Endothelial cell of umbilical vein (primary cell): ENCODE measurements around the gene GNAQ. TPM values are rescaled to one million over a fixed set of nuclear protein-coding genes. Genes with fewer than 3 reads are reported as not detected.

Source experiments
- BruUV-seq: library from RNA; stranded (reverse); fragments of 400-500 nt; replicated peaks from 2 replicates; lab custom pipeline; 2021; lab: Mats Ljungman, UMichigan
- CTCF ChIA-PET: fragments of 300-600, 350-600 bp; sonication (Branson Sonifier 250); formaldehyde crosslinking; loops from one replicate; lab custom pipeline; 2021; ENCODE audit warnings: antibody characterized with exemption, inconsistent platforms; lab: Charles Lee
- POLR2A ChIA-PET: fragments of 300-600, 350-600 bp; sonication (Branson Sonifier 250); formaldehyde crosslinking; loops from one replicate; lab custom pipeline; 2021; ENCODE audit warnings: antibody characterized with exemption, inconsistent platforms; lab: Charles Lee
- DNase-seq: peaks from one replicate; pipeline ENCODE4 v3.0.0-alpha.2; 2011; ENCODE audit warnings: low read depth, low spot score
- FAIRE-seq: peaks from 2 replicates; lab custom pipeline; 2011; peaks lifted over from hg19 to GRCh38; lab: Jason Lieb, UNC
- H2AFZ ChIP-seq: 2 replicates; pipeline ENCODE4 v1.6.0; 2012; ENCODE audit warnings: low read depth, low read length, control low read depth, inconsistent platforms
- H3K27ac ChIP-seq: 2 replicates; pipeline ENCODE4 v1.5.1; 2011; ENCODE audit warnings: low read depth, mild to moderate bottlenecking, control low read depth, low read length, moderate library complexity; ENCODE audit not compliant: insufficient read depth
- H3K27me3 ChIP-seq, 2 experiments: 2 replicates each; pipeline versions ENCODE4 v1.6.0 to v1.6.1; 2011; ENCODE audit warnings: low read length in 2 of 2, mixed read lengths in 1 of 2; ENCODE audit not compliant: control insufficient read depth in 2 of 2, insufficient read depth in 2 of 2
- H3K36me3 ChIP-seq, 2 experiments: 2 replicates in 1 of 2; 3 replicates in 1 of 2; pipeline ENCODE4 v1.5.1; 2011; ENCODE audit warnings: low read length in 2 of 2, mild to moderate bottlenecking in 1 of 2, moderate library complexity in 1 of 2; ENCODE audit not compliant: control insufficient read depth in 2 of 2, insufficient read depth in 2 of 2; ENCODE audit errors: extremely low read depth in 1 of 2
- H3K4me1 ChIP-seq: 3 replicates; pipeline ENCODE4 v1.5.1; 2011; ENCODE audit warnings: mild to moderate bottlenecking, low read length; ENCODE audit not compliant: control insufficient read depth, insufficient read depth; ENCODE audit errors: extremely low read depth
- H3K4me2 ChIP-seq: 2 replicates; pipeline ENCODE4 v1.6.1; 2011; ENCODE audit warnings: low read length, control low read depth, mixed read lengths; ENCODE audit not compliant: insufficient read depth
- H3K4me3 ChIP-seq, 3 experiments: fragments of 200-600 bp in 1 of 3; sonication (generic), shearing (Covaris generic) in 1 of 3; replicated peaks in 1 of 3; 2 replicates each; pipeline ENCODE4 v1.5.1; 2011 to 2016; ENCODE audit warnings: control low read depth in 3 of 3, low read length in 3 of 3, mild to moderate bottlenecking in 2 of 3, inconsistent platforms in 1 of 3, low read depth in 1 of 3, moderate library complexity in 1 of 3; ENCODE audit not compliant: insufficient read depth in 1 of 3
- H3K79me2 ChIP-seq: 2 replicates; pipeline ENCODE4 v1.6.0; 2012; ENCODE audit warnings: low read length, inconsistent platforms; ENCODE audit not compliant: control insufficient read depth, insufficient read depth
- H3K9ac ChIP-seq: replicated peaks from 2 replicates; pipeline ENCODE3; 2011; ENCODE audit warnings: low read length, control low read depth; ENCODE audit not compliant: insufficient read depth; ENCODE audit errors: extremely low read depth
- H3K9me1 ChIP-seq: replicated peaks from 3 replicates; pipeline ENCODE4 v1.6.0; 2011; ENCODE audit warnings: mild to moderate bottlenecking, low read length; ENCODE audit not compliant: control insufficient read depth, insufficient read depth; ENCODE audit errors: extremely low read depth
- H3K9me3 ChIP-seq: replicated peaks from 2 replicates; pipeline ENCODE4 v1.5.1; 2012; ENCODE audit warnings: low read length, inconsistent platforms; ENCODE audit not compliant: control insufficient read depth, insufficient read depth
- H4K20me1 ChIP-seq: replicated peaks from 2 replicates; pipeline ENCODE3; 2011; ENCODE audit warnings: mild to moderate bottlenecking, low read length; ENCODE audit not compliant: control insufficient read depth, insufficient read depth; ENCODE audit errors: extremely low read depth
- CTCF ChIP-seq, 2 donors: IDR thresholded peaks; 1 replicate in 1 of 2; 2 replicates in 1 of 2; pipeline ENCODE4 v1.5.1; 2011; ENCODE audit warnings: low read length in 2 of 2, mild to moderate bottlenecking in 2 of 2, moderate library complexity in 2 of 2, control low read depth in 1 of 2, inconsistent platforms in 1 of 2, low read depth in 1 of 2; ENCODE audit not compliant: insufficient read depth in 1 of 2; ENCODE audit errors: extremely low read depth in 1 of 2
- EZH2 ChIP-seq: IDR thresholded peaks from 2 replicates; pipeline ENCODE4 v1.6.1; 2012; ENCODE audit warnings: borderline replicate concordance, low read depth, mild to moderate bottlenecking, moderate library complexity, low read length, inconsistent platforms; ENCODE audit not compliant: severe bottlenecking
- FOS ChIP-seq: IDR thresholded peaks from 2 replicates; pipeline ENCODE4 v1.6.1; 2011; ENCODE audit warnings: mild to moderate bottlenecking, low read length, moderate library complexity, borderline replicate concordance; ENCODE audit not compliant: insufficient read depth
- GATA2 ChIP-seq: IDR thresholded peaks from 2 replicates; pipeline ENCODE4 v1.7.0; 2011; ENCODE audit warnings: low read depth, mild to moderate bottlenecking, moderate library complexity, mixed read lengths, low read length; ENCODE audit not compliant: insufficient read length, insufficient read depth
- JUN ChIP-seq: IDR thresholded peaks from 2 replicates; pipeline ENCODE4 v1.6.1; 2011; ENCODE audit warnings: borderline replicate concordance, low read depth; ENCODE audit not compliant: insufficient read length, insufficient read depth
- MAX ChIP-seq: IDR thresholded peaks from 2 replicates; pipeline ENCODE4 v1.6.1; 2011; ENCODE audit not compliant: insufficient read depth, insufficient read length
- MYC ChIP-seq: IDR thresholded peaks from one replicate; pipeline ENCODE4 v1.6.1; 2011; ENCODE audit warnings: mild to moderate bottlenecking, low read depth, low read length
- POLR2A ChIP-seq: IDR thresholded peaks from 2 replicates; pipeline ENCODE4 v1.6.1; 2012; ENCODE audit warnings: low read depth, mild to moderate bottlenecking, control low read depth, low read length
- POLR2AphosphoS5 ChIP-seq: IDR thresholded peaks from 2 replicates; pipeline ENCODE4 v1.6.1; 2012; ENCODE audit warnings: low read depth, mild to moderate bottlenecking, control low read depth, low read length, moderate library complexity; ENCODE audit not compliant: insufficient read depth
- dilution Hi-C: fragments of 300-500 bp; cut with MboI; formaldehyde crosslinking; loops from one replicate; pipeline ENCODE4 v1.15.0; 2019; ENCODE audit warnings: low sequenced_read_pairs; ENCODE audit not compliant: extremely low pct_ligation_motif_present
- intact Hi-C: fragments of 100-400 bp; cut with micrococcal nuclease; formaldehyde crosslinking; loops from one replicate; pipeline ENCODE4 v1.10.0; 2022
- polyA plus RNA-seq, 4 experiments: library from polyadenylated mRNA; depleted of rRNA in 3 of 4; stranded (reverse) in 3 of 4; unstranded in 1 of 4; fragments of >200 nt; gene quantifications; 2 replicates each; pipeline versions ENCODE4 v1.2.1 to v1.2.3, GENCODE V29; 2011 to 2012; ENCODE audit warnings: missing spikeins in 1 of 4
- total RNA-seq: library from RNA; stranded (reverse); gene quantifications from 2 replicates; pipeline ENCODE4 v1.2.3, GENCODE V29; 2021

Gene GNAQ
- total and polyA plus RNA-seq, 2 donors (not counting 3 experiments of a cell fraction or from before 2014, with no cell fraction given), result 26.1 to 67.3 TPM

GRCh38 chr9:77712533-77713130, 319.0 kb downstream of the GNAQ start:
- Histone ChIP-seq H3K9ac (peak overlapping the region; percentile 49), H4K20me1 (no peaks in the 10 kb centered on the region), H3K27me3 (no peaks in the 10 kb centered on the region), H3K79me2 (no peaks in the 10 kb centered on the region), H3K4me3 (peak overlapping the region in 1 of 3 experiments; percentile 19), H3K27ac (peak overlapping the region; percentile 97), H3K4me1 (peaks cover 69% of the 10 kb centered on the region), H3K9me3 (no peaks in the 10 kb centered on the region), H2AFZ (no peak overlapping the region), H3K9me1 (no peaks in the 10 kb centered on the region), H3K4me2 (peak overlapping the region; percentile 60), H3K36me3 (no peaks in the 10 kb centered on the region)
- intact Hi-C loops (loop anchor here (1.0 to 5.0 kb wide), 6 partner anchors 50 to 310 kb away; partner anchors contain the start of gene GNA14), dilution Hi-C loops (no loop called here)
- TF ChIP-seq POLR2AphosphoS5 (peak; percentile 83), EZH2 (no peak), GATA2 (peak; percentile 98), CTCF (IDR thresholded peaks at IDR 0.05; ENCODE audit: extremely low read depth in 1 of 2, insufficient read depth in 1 of 2, low read depth in 1 of 2, low read length in 2 of 2) (no peak), JUN (peak; percentile 62), MAX (no peak), MYC (no peak), POLR2A (no peak), FOS (peak; percentile 69)
- BruUV-seq, result TSS peak; percentile 69
- DNase-seq (peak; percentile 81), FAIRE-seq (peak; percentile 72)
- ChIA-PET POLR2A (no interaction called here), CTCF (interaction anchor here (1.0 to 3.1 kb wide), 2 partner anchors 16 to 39 kb away, joined by 3 to 13 read pairs; no protein-coding TSS in a partner anchor)
